ENCODE measurements around the gene USP35. TPM values are rescaled to one million over a fixed set of nuclear protein-coding genes. Genes with fewer than 3 reads are reported as not detected.

The USP35 gene
- total RNA-seq, 1 experiment from 2014 or later = 6.0 TPM

DNA sequence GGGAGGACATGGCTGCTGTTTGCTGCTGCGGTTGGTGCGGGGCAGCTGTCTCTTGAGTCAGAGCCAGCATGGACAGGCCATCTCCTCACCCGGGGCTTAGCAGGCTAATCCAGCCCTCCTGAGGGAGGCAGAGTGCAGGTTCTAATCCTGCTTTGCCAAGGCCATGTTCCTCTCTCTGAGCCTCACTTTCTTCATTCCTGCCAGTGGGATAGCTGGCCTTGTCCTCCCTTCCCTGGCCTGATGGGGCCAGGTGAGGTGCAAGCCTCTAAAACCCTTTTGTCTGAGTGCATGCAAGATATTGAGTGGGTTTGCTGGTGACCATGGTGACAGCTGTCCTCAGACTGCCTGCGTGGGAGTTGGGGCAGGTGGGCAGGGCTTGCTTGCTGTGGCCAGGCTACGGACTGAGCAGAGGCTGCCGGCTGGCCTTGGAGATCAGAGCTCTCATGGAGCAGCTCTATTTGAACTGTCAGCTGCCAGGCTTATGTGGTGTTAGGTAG lies 3.6 kb downstream of the USP35 start (continued):
- TF ChIP-seq, protein P1, sequence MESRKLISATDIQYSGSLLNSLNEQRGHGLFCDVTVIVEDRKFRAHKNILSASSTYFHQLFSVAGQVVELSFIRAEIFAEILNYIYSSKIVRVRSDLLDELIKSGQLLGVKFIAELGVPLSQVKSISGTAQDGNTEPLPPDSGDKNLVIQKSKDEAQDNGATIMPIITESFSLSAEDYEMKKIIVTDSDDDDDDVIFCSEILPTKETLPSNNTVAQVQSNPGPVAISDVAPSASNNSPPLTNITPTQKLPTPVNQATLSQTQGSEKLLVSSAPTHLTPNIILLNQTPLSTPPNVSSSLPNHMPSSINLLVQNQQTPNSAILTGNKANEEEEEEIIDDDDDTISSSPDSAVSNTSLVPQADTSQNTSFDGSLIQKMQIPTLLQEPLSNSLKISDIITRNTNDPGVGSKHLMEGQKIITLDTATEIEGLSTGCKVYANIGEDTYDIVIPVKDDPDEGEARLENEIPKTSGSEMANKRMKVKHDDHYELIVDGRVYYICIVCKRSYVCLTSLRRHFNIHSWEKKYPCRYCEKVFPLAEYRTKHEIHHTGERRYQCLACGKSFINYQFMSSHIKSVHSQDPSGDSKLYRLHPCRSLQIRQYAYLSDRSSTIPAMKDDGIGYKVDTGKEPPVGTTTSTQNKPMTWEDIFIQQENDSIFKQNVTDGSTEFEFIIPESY (IDR thresholded peaks at IDR 0.05; ENCODE audit: extremely low read depth, insufficient replicate concordance, low read length) = no peak

DNA sequence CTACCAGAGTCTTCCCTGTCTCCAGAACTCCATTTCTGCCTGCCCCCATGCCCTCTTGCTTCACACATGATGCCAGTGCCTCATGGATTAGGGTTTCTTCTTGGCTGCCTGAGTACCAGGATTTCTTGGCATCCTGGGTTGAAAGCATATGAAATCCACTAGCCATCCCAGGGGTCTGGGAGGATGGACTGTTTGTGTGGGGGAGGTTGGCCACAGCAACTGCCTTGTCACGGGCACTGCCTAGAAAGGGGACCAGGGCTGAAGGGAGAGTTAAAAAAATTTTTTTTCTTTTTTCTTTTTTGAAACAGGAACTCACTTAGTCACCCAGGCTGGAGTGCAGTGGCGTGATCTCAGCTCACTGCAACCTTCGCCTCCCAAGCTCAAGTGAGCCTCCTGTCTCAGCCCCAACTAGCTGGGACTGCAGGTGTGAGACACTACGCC lies 4.2 kb downstream of the USP35 start:
- CTCF ChIA-PET = no interaction called here
- Histone ChIP-seq H3K9ac (ENCODE audit: low read length) (no peak overlapping the region), H4K20me1 (ENCODE audit: insufficient read depth) (no peaks in the 10 kb centered on the region), H3K36me3 (ENCODE audit: control insufficient read depth in 1 of 2, insufficient read depth in 2 of 2, low read length in 2 of 2) (no peaks in the 10 kb centered on the region), H3K27ac (ENCODE audit: low read depth, low read length) (no peak overlapping the region), H3K4me1 (ENCODE audit: control insufficient read depth in 1 of 2, insufficient read depth in 2 of 2, low read length in 2 of 2) (peaks cover 0 to 20% of the 10 kb centered on the region in 2 experiments; a peak in 1 of 4 replicates), H2AFZ (ENCODE audit: low read depth, low read length, poor library complexity, severe bottlenecking) (no peak overlapping the region), H3K79me2 (ENCODE audit: insufficient read depth, low read length) (no peaks in the 10 kb centered on the region), H3K9me2 (ENCODE audit: insufficient read depth) (no peaks in the 10 kb centered on the region), H3K4me3 (replicated peaks in 1 of 2; ENCODE audit: low read depth in 1 of 2, low read length in 2 of 2) (no peak overlapping the region), H3K9me3 (ENCODE audit: control insufficient read depth in 1 of 2, insufficient read depth in 1 of 2, low read depth in 1 of 2, low read length in 2 of 2) (no peaks in the 10 kb centered on the region), H3K4me2 (ENCODE audit: low read length) (no peak overlapping the region), H3K27me3 (ENCODE audit: insufficient read depth, low read length) (no peaks in the 10 kb centered on the region)
- BruUV-seq (replicated peaks) = no TSS peak
- DNase-seq (ENCODE audit: low read depth, low spot score) (no peak), ATAC-seq (no peak)
- intact Hi-C loops (cut with micrococcal nuclease) = no loop called here
- RAD21 ChIA-PET (ENCODE audit: low non-redundant PET in 1 of 2, low total read pairs in 2 of 2, uncharacterized antibody in 2 of 2, unreplicated experiment in 2 of 2) = interaction anchor here (0.6 to 0.7 kb wide), 2 partner anchors 18 to 59 kb away, joined by 3 read pairs; no protein-coding TSS in a partner anchor
- POLR2A ChIA-PET = no interaction called here
- no peak for TF ChIP-seq YY1 (IDR thresholded peaks at IDR 0.05; ENCODE audit: extremely low read depth, insufficient replicate concordance, low read depth, low read length)
- no peak for TF ChIP-seq ELF1 (IDR thresholded peaks at IDR 0.05; ENCODE audit: borderline replicate concordance, low read depth)
- TF ChIP-seq TCF7L2 (IDR thresholded peaks at IDR 0.05; ENCODE audit: borderline replicate concordance, extremely low read depth, insufficient read depth, insufficient read length) = no peak
- no peak for TF ChIP-seq SIN3A (IDR thresholded peaks at IDR 0.05; ENCODE audit: low read depth)
- no peak for TF ChIP-seq CBX3 (IDR thresholded peaks at IDR 0.05; ENCODE audit: low read depth)
